B cell (primary cell): ENCODE measurements around the gene MS4A7. TPM values are rescaled to one million over a fixed set of nuclear protein-coding genes. Genes with fewer than 3 reads are reported as not detected.
A peak's percentile ranks its signal among the peaks of the same experiment; 100 is the strongest.

Experiments used
- ATAC-seq: fragments of 200-7000 bp; cut with Tn5 transposase; one replicate; pipeline ENCODE4 v1.10.0; 2021; ENCODE audit warnings: low read depth, mild to moderate bottlenecking, moderate number of reproducible peaks, moderate library complexity
- CTCF ChIA-PET: fragments of 350-600 bp; sonication (Branson Sonifier 250); formaldehyde crosslinking; loops from one replicate; lab custom pipeline; 2021; ENCODE audit warnings: antibody characterized with exemption, inconsistent platforms; lab: Charles Lee
- POLR2A ChIA-PET: fragments of 350-600 bp; sonication (Branson Sonifier 250); formaldehyde crosslinking; loops from one replicate; lab custom pipeline; 2021; ENCODE audit warnings: antibody characterized with exemption; lab: Charles Lee
- DNase-seq: peaks from one replicate; pipeline ENCODE4 v3.0.0; 2013
- H2AFZ ChIP-seq: 2 replicates; pipeline ENCODE4 v1.6.1; 2012; ENCODE audit warnings: mild to moderate bottlenecking, low read depth, low read length; ENCODE audit not compliant: insufficient read depth, poor library complexity, severe bottlenecking
- H3K27ac ChIP-seq, 2 donors: 1 replicate in 1 of 2; 2 replicates in 1 of 2; pipeline ENCODE4 v1.5.1; 2012 to 2013; ENCODE audit warnings: low read length in 2 of 2, mild to moderate bottlenecking in 2 of 2, moderate library complexity in 1 of 2
- H3K27me3 ChIP-seq, 4 experiments: fragments of 200-600 bp in 1 of 4; sonication (generic) in 1 of 4; replicated peaks in 1 of 4; 1 replicate in 2 of 4; 2 replicates in 2 of 4; pipeline versions ENCODE4 v1.6.1 to v1.7.0; 2013 to 2016; ENCODE audit warnings: low read length in 3 of 4, mild to moderate bottlenecking in 2 of 4, mixed read lengths in 1 of 4, moderate library complexity in 1 of 4; ENCODE audit not compliant: insufficient read depth in 4 of 4, control insufficient read depth in 3 of 4; ENCODE audit errors: control extremely low read depth in 1 of 4
- H3K36me3 ChIP-seq, 2 experiments: replicated peaks in 1 of 2; 1 replicate in 1 of 2; 2 replicates in 1 of 2; pipeline versions ENCODE4 v1.6.1 to v1.7.1; 2013; ENCODE audit warnings: low read length in 1 of 2; ENCODE audit not compliant: insufficient read depth in 2 of 2, control insufficient read depth in 1 of 2; ENCODE audit errors: control extremely low read depth in 1 of 2, extremely low read depth in 1 of 2
- H3K4me1 ChIP-seq, 2 donors: fragments of 200-600 bp in 1 of 2; sonication (generic) in 1 of 2; 1 replicate in 1 of 2; 2 replicates in 1 of 2; pipeline versions ENCODE4 v1.5.1 to v1.6.1; 2013 to 2017; ENCODE audit warnings: low read length in 2 of 2; ENCODE audit not compliant: control insufficient read depth in 2 of 2, insufficient read depth in 2 of 2
- H3K4me2 ChIP-seq: replicated peaks from 2 replicates; pipeline ENCODE3; 2012; ENCODE audit warnings: mild to moderate bottlenecking, low read depth, low read length; ENCODE audit not compliant: poor library complexity, severe bottlenecking
- H3K4me3 ChIP-seq, 5 experiments: fragments of 200-600 bp in 1 of 5; sonication (generic) in 1 of 5; 1 replicate in 3 of 5; 2 replicates in 2 of 5; pipeline versions ENCODE4 v1.5.1 to v1.7.0; 2011 to 2016; ENCODE audit warnings: low read length in 4 of 5, mild to moderate bottlenecking in 4 of 5, low read depth in 2 of 5, control low read depth in 1 of 5, moderate library complexity in 1 of 5; ENCODE audit not compliant: insufficient read depth in 1 of 5; ENCODE audit errors: control extremely low read depth in 1 of 5, extremely low read depth in 1 of 5
- H3K79me2 ChIP-seq: fragments of 200-600 bp; sonication (generic); one replicate; pipeline ENCODE4 v1.6.0; 2016; ENCODE audit warnings: low read length; ENCODE audit not compliant: control insufficient read depth, insufficient read depth
- H3K9ac ChIP-seq: fragments of 200-600 bp; sonication (generic); 2 replicates; pipeline ENCODE4 v1.6.1; 2017; ENCODE audit warnings: mild to moderate bottlenecking, low read length, moderate library complexity
- H3K9me3 ChIP-seq, 3 donors: one replicate each; pipeline versions ENCODE4 v1.6.1 to v1.7.1; 2013; ENCODE audit warnings: low read length in 2 of 3; ENCODE audit not compliant: control insufficient read depth in 2 of 3, insufficient read depth in 1 of 3; ENCODE audit errors: control extremely low read depth in 1 of 3
- H4K20me1 ChIP-seq: 2 replicates; pipeline ENCODE4 v1.6.0; 2012; ENCODE audit warnings: mild to moderate bottlenecking, low read length; ENCODE audit not compliant: insufficient read depth, control insufficient read depth, poor library complexity, severe bottlenecking
- H3K27ac Mint-ChIP-seq: one replicate; pipeline ENCODE4 v1.8.0; 2021; ENCODE audit warnings: mixed read lengths
- H3K27me3 Mint-ChIP-seq: one replicate; pipeline ENCODE4 v1.8.0; 2021; ENCODE audit warnings: mixed read lengths
- H3K4me1 Mint-ChIP-seq: one replicate; pipeline ENCODE4 v1.8.0; 2021; ENCODE audit warnings: mixed read lengths
- H3K4me3 Mint-ChIP-seq: one replicate; pipeline ENCODE4 v1.8.0; 2021; ENCODE audit warnings: mixed read lengths
- H3K9me3 Mint-ChIP-seq: one replicate; pipeline ENCODE4 v1.8.0; 2022; ENCODE audit warnings: mixed read lengths; ENCODE audit not compliant: insufficient read depth
- CTCF ChIP-seq: fragments of 200-600 bp; IDR thresholded peaks from one replicate; pipeline ENCODE4 v1.8.0; 2022; ENCODE audit warnings: antibody characterized with exemption, mild to moderate bottlenecking
- EZH2 ChIP-seq: IDR thresholded peaks from 2 replicates; pipeline ENCODE4 v1.6.1; 2012; ENCODE audit warnings: borderline replicate concordance, low read depth, mild to moderate bottlenecking, moderate library complexity, low read length; ENCODE audit not compliant: insufficient read depth, poor library complexity, severe bottlenecking
- WGBS: methylation state at CpG from one replicate; pipeline ENCODE4 v1.1.5; 2013; ENCODE audit warnings: missing lambda C conversion rate; ENCODE audit not compliant: insufficient coverage; 5-methylcytosine and 5-hydroxymethylcytosine counted together
- intact Hi-C: fragments of 100-400 bp; cut with micrococcal nuclease; formaldehyde crosslinking; loops from one replicate; pipeline ENCODE4 v1.10.0; 2022
- polyA plus RNA-seq: library from polyadenylated mRNA; depleted of rRNA; stranded (reverse); fragments of >200 nt; gene quantifications from 2 replicates; pipeline ENCODE4 v1.2.3, GENCODE V29; 2012
- total RNA-seq, 2 donors: library from RNA; stranded (reverse); fragments of 120-200 nt in 1 of 2; gene quantifications; 1 replicate in 1 of 2; 2 replicates in 1 of 2; pipeline versions ENCODE4 v1.2.3 to v1.2.4, GENCODE V29; 2013 to 2022

MS4A7 gene
- total and polyA plus RNA-seq, 2 donors (not counting 1 experiment from before 2014, with no cell fraction given): 16.8 to 27.2 TPM

GRCh38 chr11:60334005-60334620 is 44.2 kb upstream of the MS4A7 start:
- ChIA-PET POLR2A (interaction anchor here (0.7 kb wide), 2 partner anchors 22 to 179 kb away, joined by 3 read pairs; no protein-coding TSS in a partner anchor), CTCF (interaction anchor here (0.6 to 5.9 kb wide), 32 partner anchors 9 to 441 kb away, joined by 3 to 100 read pairs (median 5); no protein-coding TSS in a partner anchor)
- no peak overlapping the region for H3K27ac Mint-ChIP-seq
- no peaks in the 10 kb centered on the region for H3K27me3 Mint-ChIP-seq
- H3K4me1 Mint-ChIP-seq: peaks cover 13% of the 10 kb centered on the region
- H3K4me2 ChIP-seq: no peak overlapping the region
- peak; percentile 91 for TF ChIP-seq CTCF
- TF ChIP-seq EZH2: no peak
- H3K79me2 ChIP-seq: no peaks in the 10 kb centered on the region
- WGBS: 73% methylated on average over 1 of the region's 2 CpGs
- no peak overlapping the region for H2AFZ ChIP-seq
- DNase-seq: peak; percentile 85
- H4K20me1 ChIP-seq: no peaks in the 10 kb centered on the region
- H3K4me3 ChIP-seq: no peak overlapping the region
- intact Hi-C loops: loop anchor here (1.0 kb wide), 4 partner anchors 69 to 441 kb away; no protein-coding TSS in a partner anchor
- no peak overlapping the region for H3K27ac ChIP-seq
- peaks cover 9 to 12% of the 10 kb centered on the region in 2 donors for H3K4me1 ChIP-seq
- no peaks in the 10 kb centered on the region for H3K9me3 ChIP-seq
- H3K36me3 ChIP-seq: no peaks in the 10 kb centered on the region
- no peak overlapping the region for H3K4me3 Mint-ChIP-seq
- no peaks in the 10 kb centered on the region for H3K9me3 Mint-ChIP-seq
- peak; percentile 96 for ATAC-seq
- no peak overlapping the region for H3K9ac ChIP-seq
- H3K27me3 ChIP-seq: no peaks in the 10 kb centered on the region

- Histone ChIP-seq H3K27ac (no peak overlapping the region), H3K79me2 (no peaks in the 10 kb centered on the region), H4K20me1 (no peaks in the 10 kb centered on the region), H3K36me3 (no peaks in the 10 kb centered on the region), H3K27me3 (no peaks in the 10 kb centered on the region), H3K4me3 (no peak overlapping the region), H3K4me1 (peaks cover 9 to 12% of the 10 kb centered on the region in 2 donors), H2AFZ (no peak overlapping the region), H3K9me3 (no peaks in the 10 kb centered on the region), H3K9ac (no peak overlapping the region), H3K4me2 (no peak overlapping the region)
- intact Hi-C loops: no loop called here
- CTCF ChIA-PET: interaction anchor here (0.8 to 5.9 kb wide), 7 partner anchors 10 to 282 kb away, joined by 3 to 100 read pairs (median 5); no protein-coding TSS in a partner anchor
- Mint-ChIP-seq H3K9me3 (no peaks in the 10 kb centered on the region), H3K4me3 (no peak overlapping the region), H3K27ac (peak overlapping the region; percentile 26), H3K27me3 (no peaks in the 10 kb centered on the region), H3K4me1 (peaks cover 13% of the 10 kb centered on the region)
- 82% methylated on average over 5 of the region's 7 CpGs for WGBS
- no peak for DNase-seq
- ATAC-seq: no peak
- POLR2A ChIA-PET: no interaction called here
- TF ChIP-seq EZH2: no peak
- TF ChIP-seq CTCF: no peak
Measured at GRCh38 chr11:60336767-60337391, 41.5 kb upstream of the MS4A7 start.
